HG03025 (cell line): ENCODE data around the gene ERG.

Experiments used
- ATAC-seq: cut with Tn5 transposase; IDR thresholded peaks from one replicate; pipeline ENCODE4 v1.9.1; 2021; ENCODE audit warnings: mild to moderate bottlenecking, moderate library complexity; ENCODE audit not compliant: unreplicated experiment, low FRiP score

ERG gene

GRCh38 chr21:38503583-38503982 is 5.3 kb upstream of the ERG start:
- no peak for ATAC-seq

GRCh38 chr21:38500073-38500472 is 1.8 kb upstream of the ERG start:
- ATAC-seq, result no peak

- ATAC-seq, result no peak
Measured at GRCh38 chr21:38499296-38499695, 1.0 kb upstream of the ERG start.

- ATAC-seq, result no peak
Measured at GRCh38 chr21:38496224-38496623, 2.1 kb downstream of the ERG start.

GRCh38 chr21:38495696-38496095 is 2.6 kb downstream of the ERG start:
- ATAC-seq, result no peak

- no peak for ATAC-seq
Measured at GRCh38 chr21:38495242-38495641, 3.0 kb downstream of the ERG start.

GRCh38 chr21:38494703-38495102 is 3.6 kb downstream of the ERG start:
- no peak for ATAC-seq

- no peak for ATAC-seq
Measured at GRCh38 chr21:38494251-38494642, 4.0 kb downstream of the ERG start.

- ATAC-seq, result no peak
Measured at GRCh38 chr21:38493549-38494250, 4.6 kb downstream of the ERG start.

- ATAC-seq, result no peak
Measured at GRCh38 chr21:38492007-38492406, 6.3 kb downstream of the ERG start.

- no peak for ATAC-seq
Measured at GRCh38 chr21:38491536-38491935, 6.7 kb downstream of the ERG start.

- ATAC-seq, result no peak
Measured at GRCh38 chr21:38490411-38491020, 7.8 kb downstream of the ERG start.

- no peak for ATAC-seq
Measured at GRCh38 chr21:38489729-38490128, 8.5 kb downstream of the ERG start.

- ATAC-seq, result no peak
Measured at GRCh38 chr21:38489271-38489652, 9.0 kb downstream of the ERG start.

- no peak for ATAC-seq
Measured at GRCh38 chr21:38488640-38489270, 9.5 kb downstream of the ERG start.

GRCh38 chr21:38487901-38488639 is 10.2 kb downstream of the ERG start:
- no peak for ATAC-seq

- no peak for ATAC-seq
Measured at GRCh38 chr21:38486706-38487105, 11.6 kb downstream of the ERG start.

GRCh38 chr21:38486221-38486620 is 12.1 kb downstream of the ERG start:
- ATAC-seq, result no peak

GRCh38 chr21:38479641-38480525 is 18.4 kb downstream of the ERG start:
- ATAC-seq, result no peak

GRCh38 chr21:38478782-38479181 is 19.5 kb downstream of the ERG start:
- no peak for ATAC-seq
